Lower lobe of right lung (tissue), 2 donors: ENCODE measurements around the gene TXNIP. TPM values are rescaled to one million over a fixed set of nuclear protein-coding genes. Genes with fewer than 3 reads are reported as not detected.

Experiments used
- ATAC-seq, 2 donors: fragments of 200-7000 bp; cut with Tn5 transposase; one replicate each; pipeline ENCODE4 v1.9.1; 2020 to 2022; ENCODE audit warnings: mild to moderate bottlenecking in 2 of 2, moderate library complexity in 2 of 2
- DNase-seq: peaks from one replicate; pipeline ENCODE4 v3.0.0-alpha.2; 2020
- H3K27ac ChIP-seq: fragments of 200-600 bp; one replicate; pipeline ENCODE4 v1.8.0; 2022
- H3K27me3 ChIP-seq: fragments of 200-600 bp; one replicate; pipeline ENCODE4 v1.8.0; 2022; ENCODE audit warnings: low read depth
- H3K36me3 ChIP-seq: fragments of 200-600 bp; one replicate; pipeline ENCODE4 v1.8.0; 2022; ENCODE audit warnings: mild to moderate bottlenecking
- H3K4me1 ChIP-seq: fragments of 200-600 bp; one replicate; pipeline ENCODE4 v1.8.0; 2022
- H3K4me3 ChIP-seq: fragments of 200-600 bp; one replicate; pipeline ENCODE4 v1.8.0; 2022; ENCODE audit warnings: mild to moderate bottlenecking
- H3K9me3 ChIP-seq: fragments of 200-600 bp; one replicate; pipeline ENCODE4 v1.8.0; 2022
- CTCF ChIP-seq: fragments of 200-600 bp; IDR thresholded peaks from one replicate; pipeline ENCODE4 v1.8.0; 2022; ENCODE audit warnings: antibody characterized with exemption, mild to moderate bottlenecking
- intact Hi-C: fragments of 100-400 bp; cut with DNase I; formaldehyde crosslinking; loops from one replicate; pipeline ENCODE4 v1.11.0; 2022
- total RNA-seq: library from RNA; stranded (reverse); fragmentation: NEBNext Ultra II Directional; extraction: Animal tissue kit (Norgen Biotek cat#: 25700); gene quantifications from one replicate; pipeline ENCODE4 v1.2.1, GENCODE V29; 2021
- donor health status: DM: no; HTN: yes; CAD: no; lungs with severe emphysema.

Gene TXNIP
- total RNA-seq, 1 donor from 2014 or later = 1,554 TPM

- intact Hi-C loops = no loop called here
- Histone ChIP-seq H3K36me3 (no peaks in the 10 kb centered on the region), H3K27ac (no peak overlapping the region), H3K9me3 (no peaks in the 10 kb centered on the region), H3K27me3 (no peaks in the 10 kb centered on the region), H3K4me1 (peaks cover 78% of the 10 kb centered on the region), H3K4me3 (no peak overlapping the region)
- DNase-seq (no peak), ATAC-seq (no peak)
- no peak for TF ChIP-seq CTCF
Observed at GRCh38 chr1:145958734-145959133, 37.6 kb downstream of the TXNIP start.

GRCh38 chr1:145957443-145958319, 38.7 kb downstream of the TXNIP start, which contains the start of gene LIX1L:
LIX1L (minus strand) TSS chr1:145958017; CDS start chr1:145957927, 90 bp downstream.
- H3K9me3 ChIP-seq = no peaks in the 10 kb centered on the region
- H3K36me3 ChIP-seq = no peaks in the 10 kb centered on the region
- H3K4me3 ChIP-seq = peak within 1 kb of the TSS; percentile 76
- ATAC-seq (peak; percentile 95 to 96), DNase-seq (peak; percentile 97)
- no peak for TF ChIP-seq CTCF
- no peaks in the 10 kb centered on the region for H3K27me3 ChIP-seq
- H3K4me1 ChIP-seq = peaks cover 68% of the 10 kb centered on the region
- intact Hi-C loops = no loop called here
- peak within 1 kb of the TSS; percentile 96 for H3K27ac ChIP-seq

- Histone ChIP-seq H3K27ac (peak overlapping the region; percentile 96), H3K4me1 (peaks cover 60% of the 10 kb centered on the region), H3K9me3 (no peaks in the 10 kb centered on the region), H3K36me3 (no peaks in the 10 kb centered on the region), H3K4me3 (peak overlapping the region; percentile 76), H3K27me3 (no peaks in the 10 kb centered on the region)
- DNase-seq = no peak
- ATAC-seq = no peak
- intact Hi-C loops = no loop called here
- no peak for TF ChIP-seq CTCF
Observed at GRCh38 chr1:145956781-145957442, 39.5 kb downstream of the TXNIP start.

- TF ChIP-seq CTCF = no peak
- no peaks in the 10 kb centered on the region for H3K9me3 ChIP-seq
- H3K4me3 ChIP-seq = peak overlapping the region; percentile 76
- H3K27me3 ChIP-seq = no peaks in the 10 kb centered on the region
- H3K27ac ChIP-seq = peak overlapping the region; percentile 96
- ATAC-seq = no peak
- no peaks in the 10 kb centered on the region for H3K36me3 ChIP-seq
- no peak for DNase-seq
- H3K4me1 ChIP-seq = peaks cover 55% of the 10 kb centered on the region
- intact Hi-C loops = no loop called here
Observed at GRCh38 chr1:145956361-145956760, 40.0 kb downstream of the TXNIP start.

- no peaks in the 10 kb centered on the region for H3K9me3 ChIP-seq
- no peaks in the 10 kb centered on the region for H3K36me3 ChIP-seq
- ATAC-seq (no peak), DNase-seq (no peak)
- no peak overlapping the region for H3K4me3 ChIP-seq
- no peaks in the 10 kb centered on the region for H3K27me3 ChIP-seq
- TF ChIP-seq CTCF = no peak
- no peak overlapping the region for H3K27ac ChIP-seq
- H3K4me1 ChIP-seq = peaks cover 50% of the 10 kb centered on the region
- intact Hi-C loops = no loop called here
Observed at GRCh38 chr1:145955436-145955835, 40.9 kb downstream of the TXNIP start.
